HepG2 (cell line): ENCODE measurements around the gene CDH13. TPM values are rescaled to one million over a fixed set of nuclear protein-coding genes. Genes with fewer than 3 reads are reported as not detected.

ENCODE experiments used
- DNMT3B ChIP-seq: conservative IDR thresholded peaks from 2 replicates; pipeline ENCODE4 v1.6.1; 2016; ENCODE audit warnings: missing biosample characterization, control low read depth
- EZH2 ChIP-seq: conservative IDR thresholded peaks from 2 replicates; pipeline ENCODE4 v1.6.1; 2012; ENCODE audit warnings: mild to moderate bottlenecking, low read depth, low read length, moderate library complexity
- FOXK1 ChIP-seq: sonication (generic); formaldehyde crosslinking; IDR thresholded peaks from 2 replicates; pipeline ENCODE4 v1.4.0; 2020; ENCODE audit warnings: low read depth, missing genetic modification reagents, borderline replicate concordance
- PHF21A ChIP-seq: sonication (generic); formaldehyde crosslinking; IDR thresholded peaks from 2 replicates; pipeline ENCODE4 v1.5.0; 2020; ENCODE audit warnings: mild to moderate bottlenecking, missing genetic modification reagents
- POLR2G ChIP-seq: fragments of 200-400 bp; formaldehyde crosslinking; IDR thresholded peaks from 2 replicates; pipeline ENCODE4 v1.6.1; 2018; ENCODE audit warnings: mild to moderate bottlenecking, low read depth, low read length, moderate library complexity
- RCOR2 ChIP-seq: IDR thresholded peaks from 2 replicates; pipeline ENCODE4 v1.6.1; 2016; ENCODE audit warnings: missing biosample characterization, missing genetic modification reagents
- SPEN ChIP-seq: sonication (generic); formaldehyde crosslinking; IDR thresholded peaks from 2 replicates; pipeline ENCODE4 v1.5.1; 2020; ENCODE audit warnings: low read depth, mild to moderate bottlenecking, missing genetic modification reagents
- TCF7L2 ChIP-seq: IDR thresholded peaks from 2 replicates; pipeline ENCODE4 v1.6.1; 2011; ENCODE audit warnings: mild to moderate bottlenecking, low read depth, low read length, moderate library complexity
- TFDP2 ChIP-seq: sonication (generic); formaldehyde crosslinking; IDR thresholded peaks from 2 replicates; pipeline ENCODE4 v1.4.0; 2020; ENCODE audit warnings: missing genetic modification reagents
- U2AF1 ChIP-seq: fragments of 200-400 bp; formaldehyde crosslinking; optimal IDR thresholded peaks from 2 replicates; pipeline ENCODE3; 2017; ENCODE audit warnings: mild to moderate bottlenecking, low read depth, low read length
- ZFP1 ChIP-seq: IDR thresholded peaks from 2 replicates; pipeline ENCODE4 v1.6.1; 2016
- ZMYM2 ChIP-seq: sonication (generic); formaldehyde crosslinking; IDR thresholded peaks from 2 replicates; pipeline ENCODE4 v1.8.0; 2022; ENCODE audit warnings: mild to moderate bottlenecking, missing genetic modification reagents
- ZNF124 ChIP-seq: sonication (generic); formaldehyde crosslinking; IDR thresholded peaks from 2 replicates; pipeline ENCODE4 v1.4.0; 2020; ENCODE audit warnings: missing genetic modification reagents
- ZNF263 ChIP-seq: sonication (generic); formaldehyde crosslinking; IDR thresholded peaks from 2 replicates; pipeline ENCODE4 v1.4.0; 2020; ENCODE audit warnings: missing genetic modification reagents
- ZNF280D ChIP-seq: sonication (generic); formaldehyde crosslinking; IDR thresholded peaks from 2 replicates; pipeline ENCODE4 v1.5.1; 2020; ENCODE audit warnings: mild to moderate bottlenecking, missing genetic modification reagents
- ZNF460 ChIP-seq: sonication (generic); formaldehyde crosslinking; IDR thresholded peaks from 2 replicates; pipeline ENCODE4 v1.5.1; 2020; ENCODE audit warnings: missing genetic modification reagents, mild to moderate bottlenecking, borderline replicate concordance
- ZNF616 ChIP-seq: sonication (generic); formaldehyde crosslinking; IDR thresholded peaks from 2 replicates; pipeline ENCODE4 v1.5.0; 2020; ENCODE audit warnings: low read depth, mild to moderate bottlenecking, missing genetic modification reagents
- ZNF776 ChIP-seq: sonication (generic); formaldehyde crosslinking; IDR thresholded peaks from 2 replicates; pipeline ENCODE4 v1.4.0; 2020; ENCODE audit warnings: mild to moderate bottlenecking, missing genetic modification reagents
- ZNF781 ChIP-seq: sonication (generic); formaldehyde crosslinking; IDR thresholded peaks from 2 replicates; pipeline ENCODE4 v1.5.1; 2020; ENCODE audit warnings: borderline replicate concordance, mild to moderate bottlenecking, missing genetic modification reagents; ENCODE audit errors: not compliant biosample characterization
- ZSCAN25 ChIP-seq: sonication (generic); formaldehyde crosslinking; IDR thresholded peaks from 2 replicates; pipeline ENCODE4 v1.8.0; 2022; ENCODE audit warnings: mild to moderate bottlenecking, missing genetic modification reagents
- polyA plus RNA-seq, 8 experiments: library from polyadenylated mRNA; depleted of rRNA in 3 of 8; stranded (reverse) in 7 of 8; unstranded in 1 of 8; fragments of >200 nt; fragmentation: Illumina TruSeq in 4 of 8; extraction: Trizol in 4 of 8; gene quantifications; 2 replicates each; pipeline versions ENCODE4 v1.2.1 to v1.2.3, GENCODE V29; 2011 to 2016; ENCODE audit warnings: low read depth in 4 of 8, missing spikeins in 1 of 8, mixed read lengths in 1 of 8; ENCODE audit not compliant: insufficient read depth in 1 of 8
- total RNA-seq, 5 experiments: library from RNA; depleted of rRNA; stranded (reverse); fragments of >200 nt; fragmentation: Illumina TruSeq; extraction: Trizol; gene quantifications; 2 replicates each; pipeline ENCODE4 v1.2.3, GENCODE V29; 2016; ENCODE audit warnings: low read depth in 1 of 5
- TF ChIP-seq, protein P1 (sequence below), 2 experiments: sonication (generic) in 1 of 2; formaldehyde crosslinking in 1 of 2; IDR thresholded peaks; 2 replicates each; pipeline versions ENCODE4 v1.5.1 to v1.6.1; 2011 to 2020; ENCODE audit warnings: borderline replicate concordance in 1 of 2, low read depth in 1 of 2, low read length in 1 of 2, mild to moderate bottlenecking in 1 of 2, missing genetic modification reagents in 1 of 2, moderate library complexity in 1 of 2
- TF ChIP-seq, protein P2 (sequence below): fragments of 450-650 bp; IDR thresholded peaks from 2 replicates; pipeline ENCODE4 v1.6.1; 2017

CDH13 gene
- total and polyA plus RNA-seq, 2 of the 13 experiments (the other 11 are each of a cell fraction or from before 2014, with no cell fraction given), result not detected

DNA sequence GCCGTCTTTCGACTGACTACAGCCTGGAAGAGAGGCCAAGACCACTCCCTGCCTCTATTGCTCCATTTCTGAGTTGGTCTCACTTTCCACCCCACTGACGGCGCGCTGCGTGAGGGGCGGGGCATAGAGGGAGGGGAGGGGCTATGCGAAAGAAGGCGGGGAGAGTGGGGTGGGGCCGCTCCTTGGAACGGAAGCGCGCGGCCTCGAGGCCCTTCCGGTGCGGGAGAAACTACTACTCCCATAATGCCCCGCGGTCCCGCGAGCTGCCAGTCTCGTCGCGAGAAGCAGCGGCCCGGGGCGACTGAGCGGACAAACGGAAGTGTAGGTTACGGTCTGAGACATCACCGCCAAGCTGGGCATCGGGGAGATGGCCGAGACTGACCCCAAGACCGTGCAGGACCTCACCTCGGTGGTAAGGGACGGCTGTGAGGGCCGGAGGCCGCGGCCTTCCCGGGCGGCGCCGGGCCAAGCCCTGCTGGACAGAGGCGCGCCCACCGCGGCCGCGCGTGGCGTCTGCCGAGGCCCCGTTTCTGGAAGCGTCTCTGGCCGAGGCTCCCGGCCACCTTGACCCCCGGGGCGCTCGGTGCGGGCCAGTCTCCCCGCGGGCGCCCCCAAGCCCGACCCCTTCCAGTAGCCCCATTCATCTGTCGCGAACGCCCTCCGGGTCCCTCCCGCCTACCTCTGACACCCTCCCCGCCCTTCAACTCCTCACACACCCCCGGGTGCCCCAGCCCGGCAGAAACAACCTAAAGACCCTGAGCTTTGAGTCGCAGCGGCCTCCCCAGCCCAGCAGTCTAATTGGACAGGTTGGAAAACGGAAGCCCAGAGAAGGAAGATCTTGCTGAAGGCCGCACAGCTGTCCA lies 1181.2 kb downstream of the CDH13 start, which contains the start of gene HSBP1 (continued):
- no peak; the same call in 1 of the 2 replicates for TF ChIP-seq ZNF280D
- 0 out of 2 replicates have a peak, but pooled peaks have one; percentile 54 for TF ChIP-seq ZNF616 (CRISPR knock-in tag)
- no peak for TF ChIP-seq TCF7L2
- TF ChIP-seq FOXK1 (CRISPR knock-in tag), result peak; percentile 70; the same call in 1 of the 2 replicates
- no peak for TF ChIP-seq DNMT3B (CRISPR knock-in tag)
- TF ChIP-seq PHF21A, result peak; percentile 19; the same call in 1 of the 2 replicates
- TF ChIP-seq, protein P1, sequence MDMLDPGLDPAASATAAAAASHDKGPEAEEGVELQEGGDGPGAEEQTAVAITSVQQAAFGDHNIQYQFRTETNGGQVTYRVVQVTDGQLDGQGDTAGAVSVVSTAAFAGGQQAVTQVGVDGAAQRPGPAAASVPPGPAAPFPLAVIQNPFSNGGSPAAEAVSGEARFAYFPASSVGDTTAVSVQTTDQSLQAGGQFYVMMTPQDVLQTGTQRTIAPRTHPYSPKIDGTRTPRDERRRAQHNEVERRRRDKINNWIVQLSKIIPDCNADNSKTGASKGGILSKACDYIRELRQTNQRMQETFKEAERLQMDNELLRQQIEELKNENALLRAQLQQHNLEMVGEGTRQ (IDR thresholded peaks at IDR 0.05; ENCODE audit: low read depth, low read length), result no peak
- TF ChIP-seq, protein P1 (CRISPR knock-in tag; IDR thresholded peaks at IDR 0.05; ENCODE audit: borderline replicate concordance), result no peak
- TF ChIP-seq ZNF776 (CRISPR knock-in tag), result peak; percentile 81; the same call in 1 of the 2 replicates
- TF ChIP-seq ZSCAN25 (CRISPR knock-in tag), result no peak
- no peak for TF ChIP-seq EZH2
- no peak for TF ChIP-seq ZNF781 (CRISPR knock-in tag)
- TF ChIP-seq ZNF263 (CRISPR knock-in tag), result no peak
- TF ChIP-seq ZNF124 (CRISPR knock-in tag), result peak; percentile 78; the same call in 1 of the 2 replicates
- no peak for TF ChIP-seq ZNF460 (CRISPR knock-in tag)
- TF ChIP-seq ZMYM2, result no peak
- TF ChIP-seq TFDP2 (CRISPR knock-in tag), result peak; percentile 65
- TF ChIP-seq POLR2G, result peak; percentile 92
- TF ChIP-seq, protein P2, sequence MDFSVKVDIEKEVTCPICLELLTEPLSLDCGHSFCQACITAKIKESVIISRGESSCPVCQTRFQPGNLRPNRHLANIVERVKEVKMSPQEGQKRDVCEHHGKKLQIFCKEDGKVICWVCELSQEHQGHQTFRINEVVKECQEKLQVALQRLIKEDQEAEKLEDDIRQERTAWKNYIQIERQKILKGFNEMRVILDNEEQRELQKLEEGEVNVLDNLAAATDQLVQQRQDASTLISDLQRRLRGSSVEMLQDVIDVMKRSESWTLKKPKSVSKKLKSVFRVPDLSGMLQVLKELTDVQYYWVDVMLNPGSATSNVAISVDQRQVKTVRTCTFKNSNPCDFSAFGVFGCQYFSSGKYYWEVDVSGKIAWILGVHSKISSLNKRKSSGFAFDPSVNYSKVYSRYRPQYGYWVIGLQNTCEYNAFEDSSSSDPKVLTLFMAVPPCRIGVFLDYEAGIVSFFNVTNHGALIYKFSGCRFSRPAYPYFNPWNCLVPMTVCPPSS, result no peak
- 0 out of 2 replicates have a peak, but pooled peaks have one; percentile 11 for TF ChIP-seq RCOR2 (CRISPR knock-in tag)
- no peak for TF ChIP-seq ZFP1
- no peak for TF ChIP-seq U2AF1
- TF ChIP-seq SPEN (CRISPR knock-in tag), result peak; percentile 92
